GM18499 (cell line): ENCODE measurements around the gene FSCN2.

Experiments used
- ATAC-seq: cut with Tn5 transposase; IDR thresholded peaks from one replicate; pipeline ENCODE4 v1.9.1; 2021; ENCODE audit warnings: moderate number of reproducible peaks; ENCODE audit not compliant: insufficient read depth, unreplicated experiment

FSCN2 gene

GRCh38 chr17:81538651-81539570 lies 10.7 kb downstream of the FSCN2 start:
- ATAC-seq, result no peak

DNA sequence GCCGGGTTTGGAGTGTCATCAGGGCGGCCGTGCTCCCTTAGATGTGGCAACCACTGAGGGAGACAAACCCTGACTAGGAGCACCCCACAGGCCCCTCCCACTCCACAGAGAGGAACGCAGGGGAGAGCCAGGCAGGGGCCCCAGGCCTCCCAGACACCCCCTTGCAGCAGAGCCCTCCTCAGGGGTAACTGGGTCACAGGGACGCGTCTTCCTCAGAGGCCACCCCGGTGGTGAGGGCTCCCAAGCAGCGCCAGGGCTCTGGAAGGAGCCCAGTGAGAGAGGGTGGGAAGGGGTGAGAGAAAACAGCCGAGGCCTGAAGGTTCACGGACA lies 11.4 kb downstream of the FSCN2 start:
- no peak for ATAC-seq

DNA sequence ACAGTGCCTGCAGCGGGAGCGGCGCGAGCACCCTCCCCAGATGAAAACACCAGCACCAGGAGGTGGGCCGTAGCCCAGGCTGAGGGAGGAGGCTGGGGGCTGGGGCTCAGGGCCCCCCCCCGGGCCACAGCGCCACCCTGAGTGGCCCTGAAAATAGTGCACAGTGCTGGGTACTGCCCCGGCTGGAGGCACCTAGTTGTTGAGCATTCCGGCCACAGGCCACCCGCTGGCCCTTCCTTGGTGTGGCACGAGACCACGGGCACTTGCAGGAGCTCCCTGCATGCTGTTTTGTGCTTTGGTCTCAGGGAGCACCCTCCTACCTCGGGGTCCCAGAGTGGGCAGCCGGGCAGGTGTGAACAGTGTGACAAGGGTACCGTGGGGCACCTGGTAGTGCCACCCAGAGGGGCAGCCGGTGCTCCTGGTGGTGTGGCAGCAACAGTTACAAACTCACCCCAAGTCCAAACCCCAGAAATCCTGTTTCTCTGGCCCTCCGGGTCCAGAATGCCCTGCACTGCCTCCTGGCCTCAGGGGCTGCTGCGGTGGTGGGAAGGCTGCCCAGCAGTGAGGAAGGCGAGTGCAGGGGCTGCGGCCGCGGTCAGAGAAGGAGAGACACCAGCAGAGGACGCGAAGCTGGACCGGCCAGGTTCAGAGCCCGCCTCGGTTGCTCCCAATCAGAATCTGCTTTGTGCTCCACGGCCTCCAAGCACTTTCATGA lies 11.9 kb downstream of the FSCN2 start:
- no peak for ATAC-seq

- no peak for ATAC-seq
Measured at GRCh38 chr17:81540676-81541027, 12.5 kb downstream of the FSCN2 start.

- ATAC-seq, result no peak
Measured at GRCh38 chr17:81541123-81541522, 12.9 kb downstream of the FSCN2 start.

DNA sequence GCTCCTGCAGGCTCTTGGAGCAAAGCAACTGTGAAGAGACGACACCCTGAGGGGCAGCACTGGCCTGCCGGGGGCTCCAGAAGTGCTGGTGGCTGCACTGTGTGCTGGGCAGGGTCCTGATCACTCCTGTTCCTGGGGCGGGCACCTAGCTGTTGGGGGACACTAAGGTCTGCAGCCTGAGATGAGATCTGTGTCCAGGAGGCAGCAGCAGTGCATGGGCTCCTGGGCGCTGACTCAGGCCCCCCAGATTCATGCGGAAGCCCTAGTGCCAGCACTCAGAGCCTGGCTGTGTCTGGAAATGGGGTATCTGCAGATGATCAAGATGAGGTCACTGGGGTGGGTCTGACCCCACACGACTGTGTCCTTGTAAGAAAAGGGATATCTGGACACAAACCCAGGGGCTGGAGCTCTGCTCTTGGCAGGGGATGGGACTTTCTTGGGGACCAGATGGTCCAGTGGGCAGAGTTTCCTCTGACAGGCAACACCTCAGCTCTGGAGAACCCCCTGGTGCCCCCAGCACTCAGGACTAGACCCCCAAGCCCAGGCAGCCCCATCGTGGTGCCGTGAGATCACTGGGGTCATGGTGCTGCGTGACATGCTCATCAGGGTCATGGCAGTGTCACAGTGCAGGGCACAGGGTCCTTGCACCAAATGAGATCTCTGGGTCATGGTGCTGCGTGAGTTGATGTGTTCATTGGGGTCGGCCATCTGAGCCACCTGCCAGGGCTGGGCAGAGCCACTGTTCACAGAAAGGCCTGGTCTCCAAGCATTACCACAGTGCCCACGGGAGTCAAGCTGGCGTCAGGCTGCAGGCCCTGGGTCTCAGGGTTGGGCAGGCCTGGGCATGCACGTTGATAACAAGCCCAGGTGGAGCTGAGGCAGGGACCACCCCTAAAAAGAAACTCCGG lies 14.5 kb downstream of the FSCN2 start:
- ATAC-seq, result no peak

DNA sequence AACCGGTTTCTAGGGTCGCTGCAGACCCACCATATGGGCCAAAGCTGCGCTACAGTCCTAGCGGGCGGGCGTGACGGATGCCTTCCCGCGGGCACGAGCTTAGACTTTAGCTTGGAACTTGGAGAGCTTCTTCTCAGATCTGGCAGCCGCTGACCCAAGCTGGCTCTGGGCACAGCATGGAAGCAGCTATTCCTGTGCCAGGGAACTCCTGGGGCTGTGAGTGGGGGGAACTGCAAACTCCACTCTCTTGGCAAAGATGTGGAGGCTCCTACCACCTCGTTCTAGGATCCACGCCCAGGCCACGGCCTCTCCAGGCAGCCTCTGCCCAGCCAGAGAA lies 15.1 kb downstream of the FSCN2 start:
- no peak for ATAC-seq

- no peak for ATAC-seq
Measured at GRCh38 chr17:81543756-81544155, 15.6 kb downstream of the FSCN2 start.

DNA sequence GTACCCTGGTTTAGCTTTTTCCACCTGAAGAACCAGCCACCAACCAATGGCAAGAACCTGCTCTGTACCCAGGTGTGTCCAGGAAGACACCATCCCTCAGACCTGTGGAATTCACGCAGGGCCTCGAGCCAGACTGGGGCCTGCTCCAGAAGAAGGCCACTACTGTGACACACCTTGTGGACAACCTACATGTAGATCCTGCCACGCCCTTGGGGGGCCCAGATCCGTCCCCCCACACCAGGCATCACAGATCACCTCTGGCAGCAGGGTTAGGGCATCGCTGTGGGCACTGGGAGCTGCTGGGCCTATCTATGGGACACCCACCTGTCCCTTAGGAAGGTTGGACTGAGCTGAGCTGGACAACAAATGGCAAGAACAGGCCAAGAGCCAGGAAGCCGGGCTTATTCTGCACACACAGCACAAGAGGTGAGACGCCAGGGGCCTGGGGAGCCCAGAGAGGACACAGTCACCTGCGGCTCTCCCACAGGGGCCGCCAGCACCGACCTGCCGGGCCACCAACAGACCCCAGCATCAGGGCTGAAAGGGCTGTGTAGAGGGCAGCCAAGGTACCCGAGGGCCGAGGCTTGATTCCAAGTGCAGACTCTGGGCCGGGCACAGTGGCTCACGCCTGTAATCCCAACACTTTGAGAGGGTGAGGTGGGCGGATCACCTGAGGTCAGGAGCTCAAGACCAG lies 16.3 kb downstream of the FSCN2 start:
- ATAC-seq, result no peak

DNA sequence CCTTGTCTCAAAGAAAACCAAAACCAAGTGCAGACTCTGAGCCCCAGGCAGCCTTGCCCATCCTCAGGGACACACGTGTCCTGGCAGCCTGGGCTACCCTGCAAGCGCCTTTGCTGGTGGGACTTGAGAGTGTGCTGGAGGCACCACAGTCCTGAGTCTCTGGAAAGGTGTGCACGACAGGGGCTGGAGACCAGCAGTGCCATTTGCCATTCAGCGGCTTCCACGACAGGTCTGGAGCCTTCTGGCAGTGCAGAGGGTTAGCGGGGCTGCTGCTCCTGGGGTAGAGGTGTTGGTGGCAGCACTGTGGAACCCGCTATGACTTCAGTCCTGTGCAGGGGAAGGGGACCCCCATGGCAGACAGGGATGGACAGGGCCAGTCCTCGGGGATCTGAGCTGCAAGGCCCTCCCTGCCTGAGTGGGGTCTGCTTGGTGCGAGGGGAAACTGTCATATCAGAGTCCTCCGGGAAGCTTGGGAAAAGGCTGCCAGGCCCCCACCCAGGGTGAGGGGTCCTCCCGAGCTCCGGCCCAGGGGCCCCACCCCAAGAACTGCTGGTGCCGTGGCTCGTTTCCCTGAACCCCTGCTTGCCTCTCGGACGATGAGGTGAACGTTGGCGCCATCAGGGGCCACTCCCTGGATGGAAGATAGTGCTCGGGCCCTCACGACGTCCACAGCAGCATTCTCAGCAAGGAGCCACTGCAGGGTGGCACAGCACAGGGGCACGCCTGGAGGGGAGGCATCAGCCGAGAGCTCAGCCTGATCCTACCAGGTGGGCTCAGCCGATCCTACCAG lies 17.2 kb downstream of the FSCN2 start:
- ATAC-seq, result no peak

- no peak for ATAC-seq
Measured at GRCh38 chr17:81546906-81547613, 18.9 kb downstream of the FSCN2 start.

DNA sequence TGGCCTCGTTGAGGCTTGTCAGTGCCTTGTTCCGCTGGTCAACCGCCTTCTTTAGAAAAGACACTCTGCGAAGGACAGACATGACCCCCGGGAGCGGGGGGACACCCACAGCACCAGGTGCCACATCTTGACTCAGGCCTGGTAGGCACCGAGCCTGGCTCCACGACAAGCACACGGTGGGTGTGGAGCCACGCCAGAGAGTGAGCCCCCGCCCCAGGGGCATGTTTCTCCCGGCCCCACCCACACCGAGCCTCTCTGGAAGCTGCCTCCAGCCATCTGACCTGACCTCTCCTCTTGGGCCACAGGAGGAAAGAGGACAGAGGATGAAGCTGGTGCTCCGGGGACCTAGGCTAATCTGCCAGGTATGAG lies 19.4 kb downstream of the FSCN2 start:
- no peak for ATAC-seq

GRCh38 chr17:81549031-81549557 lies 20.9 kb downstream of the FSCN2 start:
- ATAC-seq, result no peak

- no peak for ATAC-seq
Measured at GRCh38 chr17:81549826-81550225, 21.6 kb downstream of the FSCN2 start.

GRCh38 chr17:81550285-81550684 lies 22.1 kb downstream of the FSCN2 start:
- no peak for ATAC-seq

GRCh38 chr17:81550830-81551457 lies 22.8 kb downstream of the FSCN2 start:
- ATAC-seq, result no peak

- ATAC-seq, result no peak
Measured at GRCh38 chr17:81551458-81552243, 23.5 kb downstream of the FSCN2 start.
